Limb (tissue), 2 donors: Measurements from ENCODE around the gene ADPRHL1.
"Not testable (repeated sequence)": the region's sequence is repeated elsewhere in the genome, so short reads cannot be mapped to it uniquely, and the experiment has no call there.

Experiments used
- DNase-seq, 2 donors: peaks; one replicate each; pipeline ENCODE4 v3.0.0-alpha.2; 2016; ENCODE audit errors: extremely low spot score in 2 of 2

The ADPRHL1 gene

GRCh38 chr13:113403255-113404104 lies 49.8 kb downstream of the ADPRHL1 start:
- peak in 1 of 2 donors; percentile 37 for DNase-seq

GRCh38 chr13:113402471-113403254 lies 50.6 kb downstream of the ADPRHL1 start:
- no peak for DNase-seq

- peak in 1 of 2 donors; percentile 34 for DNase-seq
These were observed 51.6 kb downstream of the ADPRHL1 start for GRCh38 chr13:113401452-113402415.

- DNase-seq = peak in 1 of 2 donors; percentile 50
These were observed 52.5 kb downstream of the ADPRHL1 start for GRCh38 chr13:113400621-113401451.

GRCh38 chr13:113399755-113400149 lies 53.5 kb downstream of the ADPRHL1 start:
- DNase-seq = no peak

- peak in 1 of 2 donors; percentile 38 for DNase-seq
These were observed 54.1 kb downstream of the ADPRHL1 start for GRCh38 chr13:113398963-113399754.

GRCh38 chr13:113397608-113398425 lies 55.5 kb downstream of the ADPRHL1 start:
- peak in 1 of 2 donors; percentile 40 for DNase-seq

GRCh38 chr13:113394339-113394640 lies 59.0 kb downstream of the ADPRHL1 start:
- no peak for DNase-seq

- DNase-seq = peak; percentile 76 to 87
These were observed 59.5 kb downstream of the ADPRHL1 start for GRCh38 chr13:113393563-113394338.

- DNase-seq = no peak
These were observed 60.1 kb downstream of the ADPRHL1 start for GRCh38 chr13:113393226-113393562.

GRCh38 chr13:113390874-113391497 lies 62.3 kb downstream of the ADPRHL1 start:
- no peak for DNase-seq

GRCh38 chr13:113389586-113389985 lies 63.7 kb downstream of the ADPRHL1 start:
- DNase-seq = not testable (repeated sequence)

- DNase-seq = no peak
These were observed 65.9 kb downstream of the ADPRHL1 start for GRCh38 chr13:113387396-113387795.

GRCh38 chr13:113383089-113383488 lies 70.2 kb downstream of the ADPRHL1 start:
- no peak for DNase-seq

- not testable (repeated sequence) for DNase-seq
These were observed 70.7 kb downstream of the ADPRHL1 start for GRCh38 chr13:113382542-113382941.

GRCh38 chr13:113378825-113379224 lies 74.5 kb downstream of the ADPRHL1 start:
- no peak for DNase-seq

GRCh38 chr13:113374511-113375175 lies 78.6 kb downstream of the ADPRHL1 start:
- no peak for DNase-seq
